HG03378 (cell line): ENCODE measurements around the gene ZNF396.

Source experiments
- ATAC-seq: cut with Tn5 transposase; IDR thresholded peaks from one replicate; pipeline ENCODE4 v1.9.1; 2021; ENCODE audit warnings: mild to moderate bottlenecking, moderate library complexity; ENCODE audit not compliant: unreplicated experiment

The ZNF396 gene

GRCh38 chr18:35343488-35343935 is 33.6 kb downstream of the ZNF396 start:
- no peak for ATAC-seq

- no peak for ATAC-seq
These were observed 39.9 kb downstream of the ZNF396 start for GRCh38 chr18:35337286-35337685.

DNA sequence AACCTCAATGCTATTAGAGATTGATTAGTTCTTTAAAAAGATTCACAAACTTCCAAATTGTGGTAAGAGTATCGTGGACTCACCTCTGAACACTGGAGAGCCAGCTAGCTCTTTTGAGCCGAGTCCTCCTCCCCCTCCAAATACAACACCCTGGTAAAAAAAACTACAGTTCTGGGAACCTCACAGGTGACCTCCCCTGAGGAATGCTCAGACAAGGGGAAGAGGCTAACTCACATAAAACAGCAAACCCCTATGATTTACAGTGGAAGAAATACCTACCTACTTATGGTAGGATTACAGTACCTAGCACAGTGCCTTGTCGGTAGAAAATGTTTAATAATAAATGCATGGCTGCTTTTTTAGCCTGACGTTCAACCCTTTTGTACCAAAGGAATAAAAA is 41.3 kb downstream of the ZNF396 start:
- no peak for ATAC-seq

- ATAC-seq: no peak
These were observed 42.3 kb downstream of the ZNF396 start for GRCh38 chr18:35334821-35335220.

DNA sequence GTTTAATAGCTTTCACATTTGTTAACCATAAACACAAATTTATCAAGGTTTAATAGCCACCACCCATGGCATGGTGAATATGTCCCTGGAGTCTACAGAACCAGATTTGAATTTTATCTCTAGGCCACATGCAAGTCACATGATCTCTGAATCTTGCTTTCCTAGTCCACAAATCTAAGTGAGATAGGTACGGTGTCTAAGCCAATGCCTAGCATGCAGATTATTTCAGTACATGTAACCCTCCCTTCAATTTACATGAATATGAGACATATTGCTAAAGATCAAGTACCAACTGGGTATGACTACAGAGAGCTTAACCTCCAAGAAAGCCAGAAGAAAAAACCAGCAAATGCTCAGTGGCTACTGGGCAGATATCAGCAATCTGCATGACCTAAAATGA is 42.9 kb downstream of the ZNF396 start:
- ATAC-seq: no peak

DNA sequence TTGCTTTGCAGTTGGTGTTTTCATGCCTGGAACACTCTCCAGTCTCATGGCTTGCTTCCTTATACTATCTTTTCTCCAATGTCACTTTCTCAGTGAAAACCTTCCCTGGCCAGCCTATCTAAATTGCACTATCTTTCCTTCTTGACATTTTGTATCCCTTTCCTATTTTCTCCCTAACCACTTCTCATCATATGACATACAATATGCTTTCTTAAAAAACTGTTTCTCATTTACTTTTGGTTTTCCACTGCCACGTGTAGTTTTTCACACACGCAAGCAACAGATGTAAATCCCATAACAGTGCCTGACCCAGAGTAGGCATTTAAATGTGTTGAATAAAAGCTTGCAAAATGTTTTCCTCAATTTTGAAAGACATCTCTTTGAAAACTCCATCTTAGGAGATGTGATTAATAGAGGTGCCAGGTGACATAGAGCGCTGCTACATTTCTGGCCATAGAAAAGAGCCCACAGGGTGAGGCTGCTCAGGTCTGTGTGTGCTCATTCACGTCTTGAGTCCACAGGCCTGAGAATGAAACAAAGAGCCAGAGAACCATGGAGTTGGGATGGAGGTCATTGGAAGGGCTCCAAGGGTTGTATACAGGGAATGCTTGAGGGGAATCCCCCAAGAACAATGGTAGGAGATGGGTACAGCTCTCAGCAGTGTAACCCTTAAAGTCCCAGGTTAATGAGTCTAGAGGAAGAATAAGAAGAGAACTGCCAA is 45.6 kb downstream of the ZNF396 start:
- no peak for ATAC-seq

- no peak for ATAC-seq
These were observed 48.3 kb downstream of the ZNF396 start for GRCh38 chr18:35328868-35329267.

GRCh38 chr18:35326695-35327387 is 50.3 kb downstream of the ZNF396 start:
- ATAC-seq: no peak

GRCh38 chr18:35324926-35325655 is 52.0 kb downstream of the ZNF396 start:
- no peak for ATAC-seq

- ATAC-seq: no peak
These were observed 54.4 kb downstream of the ZNF396 start for GRCh38 chr18:35322486-35323458.
